ENCODE measurements around the gene ELF1.

DNA sequence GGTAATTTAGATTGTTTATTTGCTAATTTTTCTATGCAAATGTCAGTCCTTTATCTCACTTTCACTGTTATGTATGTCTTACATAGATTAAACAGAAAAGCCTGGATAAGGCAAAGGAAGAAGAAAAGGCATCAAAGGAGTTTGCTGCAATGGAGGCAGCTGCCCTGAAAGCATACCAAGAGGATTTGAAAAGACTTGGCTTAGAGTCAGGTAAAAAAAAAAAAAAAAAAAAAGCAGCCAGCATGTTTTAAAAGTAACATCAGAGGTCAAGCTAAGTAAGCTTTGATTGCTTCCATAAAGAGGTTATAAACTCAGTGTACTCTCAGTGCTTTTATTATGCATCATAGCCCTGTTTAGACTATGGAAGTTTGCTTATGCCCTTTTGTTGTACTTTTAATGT lies 46.0 kb upstream of the ELF1 start:
- TF ChIP-seq, protein P1, sequence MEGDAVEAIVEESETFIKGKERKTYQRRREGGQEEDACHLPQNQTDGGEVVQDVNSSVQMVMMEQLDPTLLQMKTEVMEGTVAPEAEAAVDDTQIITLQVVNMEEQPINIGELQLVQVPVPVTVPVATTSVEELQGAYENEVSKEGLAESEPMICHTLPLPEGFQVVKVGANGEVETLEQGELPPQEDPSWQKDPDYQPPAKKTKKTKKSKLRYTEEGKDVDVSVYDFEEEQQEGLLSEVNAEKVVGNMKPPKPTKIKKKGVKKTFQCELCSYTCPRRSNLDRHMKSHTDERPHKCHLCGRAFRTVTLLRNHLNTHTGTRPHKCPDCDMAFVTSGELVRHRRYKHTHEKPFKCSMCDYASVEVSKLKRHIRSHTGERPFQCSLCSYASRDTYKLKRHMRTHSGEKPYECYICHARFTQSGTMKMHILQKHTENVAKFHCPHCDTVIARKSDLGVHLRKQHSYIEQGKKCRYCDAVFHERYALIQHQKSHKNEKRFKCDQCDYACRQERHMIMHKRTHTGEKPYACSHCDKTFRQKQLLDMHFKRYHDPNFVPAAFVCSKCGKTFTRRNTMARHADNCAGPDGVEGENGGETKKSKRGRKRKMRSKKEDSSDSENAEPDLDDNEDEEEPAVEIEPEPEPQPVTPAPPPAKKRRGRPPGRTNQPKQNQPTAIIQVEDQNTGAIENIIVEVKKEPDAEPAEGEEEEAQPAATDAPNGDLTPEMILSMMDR (conservative IDR thresholded peaks at IDR 0.05 in 1 of 2, IDR thresholded peaks at IDR 0.05 in 1 of 2; ENCODE audit: low read depth in 1 of 2, low read length in 2 of 2) = no peak
- no peak for TF ChIP-seq EZH2 (IDR thresholded peaks at IDR 0.05; ENCODE audit: low read length, missing control alignments)

All from fibroblast of lung (primary cell).